ENCODE data around the gene TRIO.

The TRIO gene

GRCh38 chr5:14157493-14157782 is 14.3 kb downstream of the TRIO start:
- H3F3A ChIP-seq (ENCODE audit: control insufficient read depth, insufficient read depth), result peaks cover 8% of the 10 kb centered on the region
- no peak overlapping the region for H3K4me3 ChIP-seq (ENCODE audit: low read length)
- H3K9me2 ChIP-seq (replicated peaks; ENCODE audit: control insufficient read depth, low read length), result no peaks in the 10 kb centered on the region
- peaks cover 82% of the 10 kb centered on the region for H3K4me1 ChIP-seq (ENCODE audit: control insufficient read depth, low read length)
- H3K27ac ChIP-seq (ENCODE audit: low read depth, low read length), result no peak overlapping the region
- H3K79me2 ChIP-seq (ENCODE audit: control insufficient read depth, low read length), result peaks cover 98% of the 10 kb centered on the region
- peak overlapping the region; percentile 74 for H3K4me2 ChIP-seq (ENCODE audit: low read length)
- H4K20me1 ChIP-seq (ENCODE audit: control insufficient read depth, insufficient read depth, low read depth, low read length), result peaks cover 4% of the 10 kb centered on the region; the same call in 1 of the 2 replicates
- no peaks in the 10 kb centered on the region for H3K9me3 ChIP-seq (ENCODE audit: control insufficient read depth, insufficient read depth, low read length)
- TF ChIP-seq CTCF (IDR thresholded peaks at IDR 0.05; ENCODE audit: low read depth, low read length, poor library complexity, severe bottlenecking) (no peak), EZH2phosphoT487 (IDR thresholded peaks at IDR 0.05; ENCODE audit: borderline replicate concordance, low read length) (no peak)
- no peaks in the 10 kb centered on the region for H3K27me3 ChIP-seq (ENCODE audit: control insufficient read depth, low read length)
- H3K36me3 ChIP-seq (ENCODE audit: control insufficient read depth, low read length), result no peaks in the 10 kb centered on the region

- peaks cover 8% of the 10 kb centered on the region; the same call in 1 of the 2 replicates for H3K9me3 ChIP-seq (ENCODE audit: control insufficient read depth, insufficient read depth, low read length)
- H3K36me3 ChIP-seq (ENCODE audit: control insufficient read depth, low read length), result no peaks in the 10 kb centered on the region
- peaks cover 98% of the 10 kb centered on the region for H3K79me2 ChIP-seq (ENCODE audit: control insufficient read depth, low read length)
- peak overlapping the region; percentile 53 for H3K4me2 ChIP-seq (ENCODE audit: low read length)
- H4K20me1 ChIP-seq (ENCODE audit: control insufficient read depth, insufficient read depth, low read depth, low read length), result peaks cover 4% of the 10 kb centered on the region; the same call in 1 of the 2 replicates
- peaks cover 70% of the 10 kb centered on the region for H3K4me1 ChIP-seq (ENCODE audit: control insufficient read depth, low read length)
- H3K4me3 ChIP-seq (ENCODE audit: low read length), result peak overlapping the region; percentile 43
- H3K9me2 ChIP-seq (replicated peaks; ENCODE audit: control insufficient read depth, low read length), result no peaks in the 10 kb centered on the region
- no peaks in the 10 kb centered on the region for H3K27me3 ChIP-seq (ENCODE audit: control insufficient read depth, low read length)
- H3F3A ChIP-seq (ENCODE audit: control insufficient read depth, insufficient read depth), result peaks cover 8% of the 10 kb centered on the region
- TF ChIP-seq CTCF (IDR thresholded peaks at IDR 0.05; ENCODE audit: low read depth, low read length, poor library complexity, severe bottlenecking) (no peak), EZH2phosphoT487 (IDR thresholded peaks at IDR 0.05; ENCODE audit: borderline replicate concordance, low read length) (no peak)
- H3K27ac ChIP-seq (ENCODE audit: low read depth, low read length), result no peak overlapping the region
These were observed 15.9 kb downstream of the TRIO start for GRCh38 chr5:14158890-14159666.

GRCh38 chr5:14161825-14162556 is 18.8 kb downstream of the TRIO start:
- Histone ChIP-seq H3K79me2 (ENCODE audit: control insufficient read depth, low read length) (peaks cover 99% of the 10 kb centered on the region), H3K27me3 (ENCODE audit: control insufficient read depth, low read length) (no peaks in the 10 kb centered on the region), H3K4me2 (ENCODE audit: low read length) (no peak overlapping the region), H3F3A (ENCODE audit: control insufficient read depth, insufficient read depth) (no peaks in the 10 kb centered on the region), H4K20me1 (ENCODE audit: control insufficient read depth, insufficient read depth, low read depth, low read length) (peaks cover 4% of the 10 kb centered on the region; the same call in 1 of the 2 replicates), H3K4me1 (ENCODE audit: control insufficient read depth, low read length) (peaks cover 42% of the 10 kb centered on the region), H3K9me2 (replicated peaks; ENCODE audit: control insufficient read depth, low read length) (no peaks in the 10 kb centered on the region), H3K4me3 (ENCODE audit: low read length) (no peak overlapping the region), H3K36me3 (ENCODE audit: control insufficient read depth, low read length) (no peaks in the 10 kb centered on the region), H3K9me3 (ENCODE audit: control insufficient read depth, insufficient read depth, low read length) (peaks cover 13% of the 10 kb centered on the region; the same call in 1 of the 2 replicates), H3K27ac (ENCODE audit: low read depth, low read length) (no peak overlapping the region)
- TF ChIP-seq EZH2phosphoT487 (IDR thresholded peaks at IDR 0.05; ENCODE audit: borderline replicate concordance, low read length) (no peak), CTCF (IDR thresholded peaks at IDR 0.05; ENCODE audit: low read depth, low read length, poor library complexity, severe bottlenecking) (no peak)
